K562 (cell line): ENCODE results near the gene ZNHIT3. TPM values are rescaled to one million over a fixed set of nuclear protein-coding genes. Genes with fewer than 3 reads are reported as not detected.

Source experiments
- CCNT2 ChIP-seq: IDR thresholded peaks from 2 replicates; pipeline ENCODE4 v1.6.1; 2011; ENCODE audit warnings: borderline replicate concordance, low read depth, mild to moderate bottlenecking, moderate library complexity, mixed read lengths, low read length; ENCODE audit not compliant: insufficient read length; ENCODE audit errors: extremely low read depth
- COPS2 ChIP-seq: fragments of 450-650 bp; conservative IDR thresholded peaks from 2 replicates; pipeline ENCODE4 v1.6.1; 2016; ENCODE audit warnings: mild to moderate bottlenecking, moderate library complexity
- CSDE1 ChIP-seq, 2 experiments: fragments of 450-650 bp; IDR thresholded peaks; 2 replicates each; pipeline ENCODE4 v1.6.1; 2016; ENCODE audit warnings: mild to moderate bottlenecking in 1 of 2
- DDX20 ChIP-seq: fragments of 450-650 bp; IDR thresholded peaks from 2 replicates; pipeline ENCODE4 v1.6.1; 2016; ENCODE audit warnings: missing genetic modification characterization, low read depth, mild to moderate bottlenecking, missing compliant biosample characterization, moderate library complexity
- EP300 ChIP-seq: IDR thresholded peaks from 2 replicates; pipeline ENCODE4 v1.6.1; 2012; ENCODE audit warnings: low read length, improper control_type of control experiment
- ERF ChIP-seq: fragments of 450-650 bp; formaldehyde crosslinking; IDR thresholded peaks from 2 replicates; pipeline ENCODE4 v1.4.0; 2020; ENCODE audit warnings: mild to moderate bottlenecking, mixed read lengths
- HCFC1 ChIP-seq: IDR thresholded peaks from 2 replicates; pipeline ENCODE4 v1.6.1; 2012; ENCODE audit warnings: low read depth, low read length, improper control_type of control experiment
- HLTF ChIP-seq: fragments of 450-650 bp; IDR thresholded peaks from 2 replicates; pipeline ENCODE4 v1.6.1; 2016
- HMGN3 ChIP-seq: IDR thresholded peaks from 2 replicates; pipeline ENCODE4 v1.6.1; 2011; ENCODE audit warnings: borderline replicate concordance, low read depth, mild to moderate bottlenecking, mixed read lengths, low read length; ENCODE audit not compliant: insufficient read length; ENCODE audit errors: extremely low read depth
- KLF1 ChIP-seq: fragments of 450-650 bp; IDR thresholded peaks from 2 replicates; pipeline ENCODE4 v1.6.1; 2016; ENCODE audit warnings: missing genetic modification characterization, missing compliant biosample characterization
- L3MBTL2 ChIP-seq: fragments of 450-650 bp; IDR thresholded peaks from 2 replicates; pipeline ENCODE4 v1.6.1; 2016; ENCODE audit warnings: mild to moderate bottlenecking, moderate library complexity
- MIER1 ChIP-seq: fragments of 450-650 bp; IDR thresholded peaks from 2 replicates; pipeline ENCODE4 v1.6.1; 2016; ENCODE audit warnings: antibody characterized with exemption, mild to moderate bottlenecking, low read depth
- NCOA6 ChIP-seq: fragments of 450-650 bp; IDR thresholded peaks from 2 replicates; pipeline ENCODE4 v1.6.1; 2017; ENCODE audit warnings: mild to moderate bottlenecking
- NR3C1 ChIP-seq: sonication (generic); formaldehyde crosslinking; IDR thresholded peaks from 2 replicates; pipeline ENCODE4 v1.8.1; 2022; ENCODE audit warnings: missing genetic modification reagents
- PTRF ChIP-seq: fragments of 450-650 bp; IDR thresholded peaks from 2 replicates; pipeline ENCODE4 v1.6.1; 2016; ENCODE audit warnings: mild to moderate bottlenecking, missing genetic modification characterization, missing compliant biosample characterization
- RBM14 ChIP-seq: fragments of 200-400 bp; formaldehyde crosslinking; IDR thresholded peaks from 2 replicates; pipeline ENCODE4 v1.6.1; 2018; ENCODE audit warnings: low read depth, mild to moderate bottlenecking, low read length, moderate library complexity, borderline replicate concordance; ENCODE audit not compliant: insufficient read depth
- RBM34 ChIP-seq: fragments of 200-400 bp; formaldehyde crosslinking; IDR thresholded peaks from 2 replicates; pipeline ENCODE4 v1.6.1; 2018; ENCODE audit warnings: low read length, borderline replicate concordance; ENCODE audit not compliant: insufficient read depth
- SMARCA5 ChIP-seq: fragments of 450-650 bp; IDR thresholded peaks from 2 replicates; pipeline ENCODE4 v1.6.1; 2016
- SNRNP70 ChIP-seq: fragments of 200-400 bp; formaldehyde crosslinking; optimal IDR thresholded peaks from 2 replicates; pipeline ENCODE3; 2017; ENCODE audit warnings: low read depth, low read length
- SRSF1 ChIP-seq: fragments of 200-400 bp; formaldehyde crosslinking; IDR thresholded peaks from 2 replicates; pipeline ENCODE4 v1.6.1; 2017; ENCODE audit warnings: mild to moderate bottlenecking, low read depth, low read length, moderate library complexity
- STAT5A ChIP-seq: IDR thresholded peaks from 2 replicates; pipeline ENCODE4 v1.6.1; 2012; ENCODE audit warnings: low read length, inconsistent platforms, borderline replicate concordance
- TSC22D4 ChIP-seq: fragments of 450-650 bp; IDR thresholded peaks from 2 replicates; pipeline ENCODE4 v1.6.1; 2016; ENCODE audit warnings: missing genetic modification characterization, missing biosample characterization, control low read depth
- ZBTB17 ChIP-seq: fragments of 450-650 bp; formaldehyde crosslinking; IDR thresholded peaks from 2 replicates; pipeline ENCODE4 v1.4.0; 2020; ENCODE audit warnings: mild to moderate bottlenecking
- ZNF24 ChIP-seq: fragments of 450-650 bp; IDR thresholded peaks from 2 replicates; pipeline ENCODE4 v1.6.1; 2016
- ZNF395 ChIP-seq: fragments of 200-800 bp; sonication (Bioruptor generic); IDR thresholded peaks from 2 replicates; pipeline ENCODE4 v1.6.1; 2017; ENCODE audit warnings: missing genetic modification characterization, missing compliant biosample characterization
- ZNF507 ChIP-seq: conservative IDR thresholded peaks from 2 replicates; pipeline ENCODE4 v1.6.1; 2017; ENCODE audit warnings: missing genetic modification characterization, missing compliant biosample characterization
- ZNF57 ChIP-seq: fragments of 450-650 bp; formaldehyde crosslinking; IDR thresholded peaks from 2 replicates; pipeline ENCODE4 v1.4.0; 2020; ENCODE audit warnings: mild to moderate bottlenecking, moderate library complexity
- ZNF584 ChIP-seq: fragments of 200-800 bp; sonication (Bioruptor generic); IDR thresholded peaks from 2 replicates; pipeline ENCODE4 v1.6.1; 2016; ENCODE audit warnings: low read depth, mild to moderate bottlenecking, missing genetic modification characterization, missing compliant biosample characterization
- ZNF785 ChIP-seq: fragments of 250-450 bp; sonication (Bioruptor Pico); IDR thresholded peaks from 2 replicates; pipeline ENCODE4 v1.4.0; 2020; ENCODE audit warnings: mild to moderate bottlenecking
- polyA plus RNA-seq, 8 experiments: library from polyadenylated mRNA; depleted of rRNA in 4 of 8; stranded (reverse) in 5 of 8; unstranded in 3 of 8; fragments of >200 nt; fragmentation: Nextera tagmentation in 2 of 8; fragmentation: Illumina TruSeq in 1 of 8; extraction: Ambion mirVana in 2 of 8; extraction: Trizol in 1 of 8; gene quantifications; 2 replicates each; pipeline versions ENCODE4 v1.2.1 to v1.2.3, GENCODE V29; 2011 to 2014; ENCODE audit warnings: inconsistent platforms in 1 of 8, missing spikeins in 1 of 8
- total RNA-seq, 7 experiments: library from RNA; depleted of rRNA in 6 of 7; stranded (reverse); fragments of >200 nt in 6 of 7; fragmentation: Illumina TruSeq in 2 of 7; extraction: Trizol in 2 of 7; gene quantifications; 2 replicates each; pipeline versions ENCODE4 v1.2.1 to v1.2.3, GENCODE V29; 2011 to 2021; ENCODE audit warnings: low replicate concordance in 1 of 7
- TF ChIP-seq, protein P1 (sequence below): fragments of 200-800 bp; sonication (Bioruptor generic); IDR thresholded peaks from 2 replicates; pipeline ENCODE4 v1.6.1; 2017; ENCODE audit warnings: missing genetic modification characterization, missing compliant biosample characterization

The ZNHIT3 gene
- total and polyA plus RNA-seq, 9 of the 15 experiments (the other 6 are each of a cell fraction or from before 2014, with no cell fraction given), result 45.0 to 300 (median 88.4) TPM

- TF ChIP-seq HLTF, result no peak
- no peak for TF ChIP-seq ZNF785
- no peak for TF ChIP-seq KLF1 (tag)
- TF ChIP-seq ZBTB17 (CRISPR knock-in tag), result no peak
- TF ChIP-seq ZNF24, result no peak
- no peak for TF ChIP-seq NR3C1 (CRISPR knock-in tag)
- no peak for TF ChIP-seq RBM14
- TF ChIP-seq SRSF1, result no peak
- peak; percentile 44 for TF ChIP-seq CCNT2
- TF ChIP-seq ZNF507 (tag), result no peak
- no peak for TF ChIP-seq TSC22D4 (tag)
- no peak for TF ChIP-seq COPS2
- peak; percentile 97 for TF ChIP-seq MIER1
- TF ChIP-seq RBM34, result no peak
- TF ChIP-seq ZNF395 (CRISPR knock-in tag), result peak; percentile 89
- TF ChIP-seq STAT5A, result no peak
- no peak for TF ChIP-seq L3MBTL2
- no peak for TF ChIP-seq CSDE1 (IDR thresholded peaks at IDR 0.05)
- no peak for TF ChIP-seq DDX20 (tag)
- TF ChIP-seq HCFC1, result peak; percentile 41; the same call in 1 of the 2 replicates
- no peak for TF ChIP-seq SMARCA5
- no peak for TF ChIP-seq PTRF (tag)
- no peak for TF ChIP-seq ZNF57
- TF ChIP-seq SNRNP70, result no peak
- peak; percentile 78 for TF ChIP-seq HMGN3
- 0 out of 2 replicates have a peak, but pooled peaks have one; percentile 29 for TF ChIP-seq ZNF584 (CRISPR knock-in tag)
- TF ChIP-seq ERF (CRISPR knock-in tag), result no peak
- no peak for TF ChIP-seq EP300
- no peak for TF ChIP-seq NCOA6
- TF ChIP-seq, protein P1, sequence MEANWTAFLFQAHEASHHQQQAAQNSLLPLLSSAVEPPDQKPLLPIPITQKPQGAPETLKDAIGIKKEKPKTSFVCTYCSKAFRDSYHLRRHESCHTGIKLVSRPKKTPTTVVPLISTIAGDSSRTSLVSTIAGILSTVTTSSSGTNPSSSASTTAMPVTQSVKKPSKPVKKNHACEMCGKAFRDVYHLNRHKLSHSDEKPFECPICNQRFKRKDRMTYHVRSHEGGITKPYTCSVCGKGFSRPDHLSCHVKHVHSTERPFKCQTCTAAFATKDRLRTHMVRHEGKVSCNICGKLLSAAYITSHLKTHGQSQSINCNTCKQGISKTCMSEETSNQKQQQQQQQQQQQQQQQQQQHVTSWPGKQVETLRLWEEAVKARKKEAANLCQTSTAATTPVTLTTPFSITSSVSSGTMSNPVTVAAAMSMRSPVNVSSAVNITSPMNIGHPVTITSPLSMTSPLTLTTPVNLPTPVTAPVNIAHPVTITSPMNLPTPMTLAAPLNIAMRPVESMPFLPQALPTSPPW (CRISPR knock-in tag), result peak; percentile 53
Measured at GRCh38 chr17:36463916-36464764, 22.3 kb upstream of the ZNHIT3 start (continued).
